Glutamatergic neuron (in vitro differentiated cells): ENCODE results near the gene STK17B. TPM values are rescaled to one million over a fixed set of nuclear protein-coding genes. Genes with fewer than 3 reads are reported as not detected.

ENCODE experiments used
- DNase-seq: peaks from one replicate; pipeline ENCODE4 v3.0.0; 2022
- H3K27ac Mint-ChIP-seq: one replicate; pipeline ENCODE4 v1.8.0; 2020; ENCODE audit warnings: mild to moderate bottlenecking, mixed read lengths, inconsistent platforms; ENCODE audit not compliant: unreplicated experiment
- H3K27me3 Mint-ChIP-seq: one replicate; pipeline ENCODE4 v1.8.0; 2020; ENCODE audit warnings: mild to moderate bottlenecking, moderate library complexity, mixed read lengths, inconsistent platforms; ENCODE audit not compliant: unreplicated experiment
- H3K36me3 Mint-ChIP-seq: one replicate; pipeline ENCODE4 v1.8.0; 2020; ENCODE audit warnings: mild to moderate bottlenecking, mixed read lengths, inconsistent platforms; ENCODE audit not compliant: unreplicated experiment
- H3K4me1 Mint-ChIP-seq: one replicate; pipeline ENCODE4 v1.8.0; 2020; ENCODE audit warnings: mild to moderate bottlenecking, low read depth, mixed read lengths, inconsistent platforms; ENCODE audit not compliant: unreplicated experiment
- H3K4me3 Mint-ChIP-seq: one replicate; pipeline ENCODE4 v1.8.0; 2020; ENCODE audit warnings: mild to moderate bottlenecking, mixed read lengths, inconsistent platforms; ENCODE audit not compliant: unreplicated experiment
- H3K9me3 Mint-ChIP-seq: one replicate; pipeline ENCODE4 v1.8.0; 2020; ENCODE audit warnings: mild to moderate bottlenecking, moderate library complexity, mixed read lengths, inconsistent platforms; ENCODE audit not compliant: unreplicated experiment
- CTCF ChIP-seq: fragments of 200-600 bp; sonication (generic); IDR thresholded peaks from one replicate; pipeline ENCODE4 v1.5.0; 2021; ENCODE audit not compliant: partially characterized antibody, unreplicated experiment
- total RNA-seq: library from RNA; stranded (reverse); fragmentation: NEBNext Ultra II Directional; extraction: Animal tissue kit (Norgen Biotek cat#: 25700); gene quantifications from one replicate; pipeline ENCODE4 v1.2.1, GENCODE V29; 2021; ENCODE audit not compliant: unreplicated experiment

STK17B gene
- total RNA-seq, 1 donor from 2014 or later = 2.5 TPM

GRCh38 chr2:196125596-196125995 is 45.8 kb downstream of the STK17B start:
- peaks cover 3% of the 10 kb centered on the region for H3K27me3 Mint-ChIP-seq
- H3K27ac Mint-ChIP-seq = no peak overlapping the region
- TF ChIP-seq CTCF = no peak
- H3K9me3 Mint-ChIP-seq = peaks cover 9% of the 10 kb centered on the region
- no peak overlapping the region for H3K4me3 Mint-ChIP-seq
- peaks cover 15% of the 10 kb centered on the region for H3K36me3 Mint-ChIP-seq
- DNase-seq = no peak
- no peaks in the 10 kb centered on the region for H3K4me1 Mint-ChIP-seq

- H3K9me3 Mint-ChIP-seq = peaks cover 1% of the 10 kb centered on the region
Observed at GRCh38 chr2:196123679-196124373, 47.6 kb downstream of the STK17B start.

GRCh38 chr2:196119926-196120325 is 51.5 kb downstream of the STK17B start:
- TF ChIP-seq CTCF = no peak
- Mint-ChIP-seq H3K27me3 (peaks cover 3% of the 10 kb centered on the region), H3K4me1 (no peaks in the 10 kb centered on the region), H3K4me3 (no peak overlapping the region), H3K27ac (no peak overlapping the region), H3K36me3 (no peaks in the 10 kb centered on the region), H3K9me3 (peaks cover 1% of the 10 kb centered on the region)
- DNase-seq = no peak

More at GRCh38 chr2:196123679-196124373, 47.6 kb downstream of the STK17B start:
- Mint-ChIP-seq H3K36me3 (peaks cover 1% of the 10 kb centered on the region), H3K27ac (no peak overlapping the region), H3K4me1 (no peaks in the 10 kb centered on the region), H3K4me3 (no peak overlapping the region), H3K27me3 (peaks cover 3% of the 10 kb centered on the region)
- TF ChIP-seq CTCF = no peak
- DNase-seq = no peak

- Mint-ChIP-seq H3K4me3 (no peak overlapping the region), H3K27me3 (no peaks in the 10 kb centered on the region), H3K36me3 (no peaks in the 10 kb centered on the region), H3K4me1 (peaks cover 1% of the 10 kb centered on the region), H3K27ac (no peak overlapping the region), H3K9me3 (no peaks in the 10 kb centered on the region)
- no peak for TF ChIP-seq CTCF
- DNase-seq = no peak
Observed at GRCh38 chr2:196117214-196117705, 54.1 kb downstream of the STK17B start.
